H1 (cell line): ENCODE results near the gene CSF3. TPM values are rescaled to one million over a fixed set of nuclear protein-coding genes. Genes with fewer than 3 reads are reported as not detected.

Experiments
- CTCF ChIA-PET: fragments of 300-600 bp; sonication (Branson Sonifier 250); formaldehyde crosslinking; loops from one replicate; lab custom pipeline; 2021; ENCODE audit not compliant: partially characterized antibody; lab: Charles Lee
- POLR2A ChIA-PET: fragments of 300-600 bp; sonication (Branson Sonifier 250); formaldehyde crosslinking; loops from one replicate; lab custom pipeline; 2021; ENCODE audit warnings: inconsistent platforms; ENCODE audit not compliant: partially characterized antibody; lab: Charles Lee
- DNase-seq, 2 experiments: peaks; one replicate each; pipeline versions ENCODE4 v3.0.0 to v3.0.0-alpha.2; 2010 to 2022; ENCODE audit warnings: low spot score in 2 of 2, low read depth in 1 of 2, mixed read lengths in 1 of 2
- FAIRE-seq: peaks from 2 replicates; lab custom pipeline; 2011; peaks lifted over from hg19 to GRCh38; lab: Jason Lieb, UNC
- H2AFZ ChIP-seq: 2 replicates; pipeline ENCODE4 v1.8.1; 2012; ENCODE audit warnings: low read length, inconsistent platforms
- H2AK5ac ChIP-seq: 2 replicates; pipeline ENCODE4 v1.6.1; 2013; ENCODE audit warnings: low read depth, low read length
- H2BK120ac ChIP-seq: replicated peaks from 2 replicates; pipeline ENCODE3; 2013; ENCODE audit warnings: low read depth, low read length, inconsistent platforms
- H2BK12ac ChIP-seq: 2 replicates; pipeline ENCODE4 v1.6.1; 2013; ENCODE audit warnings: low read depth, low read length
- H2BK15ac ChIP-seq: 2 replicates; pipeline ENCODE4 v1.6.1; 2013; ENCODE audit warnings: low read length
- H2BK20ac ChIP-seq: 2 replicates; pipeline ENCODE4 v1.6.1; 2013; ENCODE audit warnings: low read length
- H2BK5ac ChIP-seq: 2 replicates; pipeline ENCODE4 v1.6.1; 2013; ENCODE audit warnings: low read depth, low read length
- H3K14ac ChIP-seq: 2 replicates; pipeline ENCODE4 v1.6.1; 2013; ENCODE audit warnings: inconsistent platforms; ENCODE audit not compliant: insufficient read length
- H3K18ac ChIP-seq: 2 replicates; pipeline ENCODE4 v1.6.1; 2013; ENCODE audit warnings: low read length; ENCODE audit errors: extremely low read depth
- H3K23ac ChIP-seq: 2 replicates; pipeline ENCODE4 v1.6.1; 2013; ENCODE audit warnings: inconsistent platforms; ENCODE audit not compliant: insufficient read length
- H3K23me2 ChIP-seq: 2 replicates; pipeline ENCODE4 v1.6.1; 2013; ENCODE audit warnings: low read depth, low read length
- H3K27ac ChIP-seq: 2 replicates; pipeline ENCODE4 v1.6.1; 2011; ENCODE audit warnings: low read depth, low read length, inconsistent platforms
- H3K27me3 ChIP-seq, 4 experiments: replicated peaks in 1 of 4; 1 replicate in 1 of 4; 2 replicates in 3 of 4; pipeline versions ENCODE4 v1.6.1 to v1.8.1; 2011 to 2013; ENCODE audit warnings: low read length in 3 of 4, mild to moderate bottlenecking in 3 of 4, inconsistent platforms in 2 of 4, mixed read lengths in 2 of 4, moderate library complexity in 1 of 4; ENCODE audit not compliant: control insufficient read depth in 3 of 4, insufficient read depth in 3 of 4; ENCODE audit errors: extremely low read depth in 1 of 4
- H3K36me3 ChIP-seq, 4 experiments: 2 replicates each; pipeline versions ENCODE4 v1.6.1 to v1.8.1; 2011 to 2013; ENCODE audit warnings: mild to moderate bottlenecking in 4 of 4, low read length in 3 of 4, moderate library complexity in 2 of 4, control low read depth in 1 of 4, inconsistent platforms in 1 of 4; ENCODE audit not compliant: insufficient read depth in 4 of 4, control insufficient read depth in 2 of 4
- H3K4ac ChIP-seq: replicated peaks from 2 replicates; pipeline ENCODE3; 2013; ENCODE audit warnings: low read length, low read depth, mixed read lengths, inconsistent platforms; ENCODE audit not compliant: insufficient read length
- H3K4me1 ChIP-seq, 4 experiments: replicated peaks in 1 of 4; 1 replicate in 1 of 4; 2 replicates in 3 of 4; pipeline versions ENCODE4 v1.6.1 to v1.8.1; 2011 to 2013; ENCODE audit warnings: low read length in 3 of 4, inconsistent platforms in 2 of 4, mixed read lengths in 1 of 4; ENCODE audit not compliant: insufficient read depth in 4 of 4, control insufficient read depth in 3 of 4
- H3K4me2 ChIP-seq, 2 experiments: 2 replicates each; pipeline versions ENCODE4 v1.6.1 to v1.8.1; 2011 to 2013; ENCODE audit warnings: low read depth in 2 of 2, low read length in 2 of 2, control low read depth in 1 of 2, inconsistent platforms in 1 of 2, mild to moderate bottlenecking in 1 of 2; ENCODE audit not compliant: insufficient read depth in 1 of 2
- H3K4me3 ChIP-seq, 4 experiments: fragments of 200-600, 300-600 bp in 1 of 4; sonication (generic), shearing (Covaris generic), sonication (Bioruptor Twin) in 1 of 4; 2 replicates each; pipeline versions ENCODE4 v1.5.1 to v1.8.1; 2011 to 2016; ENCODE audit warnings: low read length in 4 of 4, low read depth in 3 of 4, control low read depth in 2 of 4, inconsistent platforms in 2 of 4, mild to moderate bottlenecking in 2 of 4, mixed read lengths in 1 of 4, moderate library complexity in 1 of 4; ENCODE audit not compliant: insufficient read depth in 2 of 4; ENCODE audit errors: extremely low read depth in 1 of 4
- H3K56ac ChIP-seq: replicated peaks from 2 replicates; pipeline ENCODE3; 2013; ENCODE audit warnings: low read depth, mild to moderate bottlenecking, mixed read lengths, low read length, inconsistent platforms; ENCODE audit not compliant: insufficient read length
- H3K79me1 ChIP-seq: 2 replicates; pipeline ENCODE4 v1.6.1; 2013; ENCODE audit warnings: low read depth, low read length, control low read depth
- H3K79me2 ChIP-seq, 2 experiments: 2 replicates each; pipeline versions ENCODE4 v1.6.1 to v1.8.1; 2012 to 2013; ENCODE audit warnings: low read length in 2 of 2, mild to moderate bottlenecking in 2 of 2, inconsistent platforms in 1 of 2; ENCODE audit not compliant: insufficient read depth in 2 of 2, control insufficient read depth in 1 of 2
- H3K9ac ChIP-seq, 4 experiments: replicated peaks in 1 of 4; 1 replicate in 1 of 4; 2 replicates in 3 of 4; pipeline versions ENCODE4 v1.6.1 to v1.8.1; 2011 to 2013; ENCODE audit warnings: low read depth in 3 of 4, low read length in 3 of 4, control low read depth in 2 of 4, mild to moderate bottlenecking in 2 of 4, moderate library complexity in 2 of 4, inconsistent platforms in 1 of 4; ENCODE audit errors: extremely low read depth in 1 of 4
- H3K9me3 ChIP-seq, 2 experiments: 2 replicates each; pipeline versions ENCODE4 v1.6.1 to v1.8.1; 2012 to 2013; ENCODE audit warnings: mild to moderate bottlenecking in 2 of 2, moderate library complexity in 2 of 2, control low read depth in 1 of 2, inconsistent platforms in 1 of 2, low read depth in 1 of 2, low read length in 1 of 2, mixed read lengths in 1 of 2; ENCODE audit not compliant: insufficient read depth in 2 of 2
- H4K20me1 ChIP-seq, 2 experiments: replicated peaks in 1 of 2; 2 replicates each; pipeline versions ENCODE3 to v1.8.1; 2011 to 2013; ENCODE audit warnings: inconsistent platforms in 2 of 2, low read length in 2 of 2, mild to moderate bottlenecking in 1 of 2; ENCODE audit not compliant: insufficient read depth in 2 of 2, control insufficient read depth in 1 of 2
- H4K5ac ChIP-seq: 2 replicates; pipeline ENCODE4 v1.6.1; 2013; ENCODE audit warnings: low read length, low read depth, mixed read lengths, inconsistent platforms; ENCODE audit not compliant: insufficient read length
- H4K8ac ChIP-seq: 2 replicates; pipeline ENCODE4 v1.8.0; 2013; ENCODE audit warnings: mild to moderate bottlenecking, moderate library complexity, low read length, inconsistent platforms; ENCODE audit not compliant: insufficient read depth; ENCODE audit errors: extremely low read depth
- H4K91ac ChIP-seq: replicated peaks from 2 replicates; pipeline ENCODE3; 2013; ENCODE audit warnings: low read length, mixed read lengths, inconsistent platforms; ENCODE audit not compliant: insufficient read length
- ASH2L ChIP-seq: fragments of 200-600, 300-600 bp; sonication (generic); IDR thresholded peaks from one replicate; pipeline ENCODE4 v1.7.1; 2017; ENCODE audit warnings: low read length
- BRCA1 ChIP-seq: IDR thresholded peaks from 2 replicates; pipeline ENCODE4 v1.6.1; 2012; ENCODE audit warnings: low read depth, low read length, improper control_type of control experiment
- RAD21 ChIP-seq, 2 experiments: IDR thresholded peaks in 1 of 2; conservative IDR thresholded peaks in 1 of 2; 2 replicates each; pipeline ENCODE4 v1.6.1; 2011; ENCODE audit warnings: low read depth in 2 of 2, low read length in 2 of 2, improper control_type of control experiment in 1 of 2, inconsistent platforms in 1 of 2, mild to moderate bottlenecking in 1 of 2, moderate library complexity in 1 of 2
- SIN3A ChIP-seq, 2 experiments: IDR thresholded peaks in 1 of 2; conservative IDR thresholded peaks in 1 of 2; 2 replicates each; pipeline ENCODE4 v1.6.1; 2011 to 2012; ENCODE audit warnings: low read length in 2 of 2, improper control_type of control experiment in 1 of 2, low read depth in 1 of 2, mild to moderate bottlenecking in 1 of 2
- SP1 ChIP-seq: IDR thresholded peaks from 2 replicates; pipeline ENCODE4 v1.6.1; 2011; ENCODE audit warnings: low read depth, low read length
- SP4 ChIP-seq: IDR thresholded peaks from 2 replicates; pipeline ENCODE4 v1.6.1; 2012; ENCODE audit warnings: low read length, inconsistent platforms
- SRF ChIP-seq: IDR thresholded peaks from 2 replicates; pipeline ENCODE4 v1.6.1; 2011; ENCODE audit warnings: mild to moderate bottlenecking, low read depth, low read length, moderate library complexity
- SUZ12 ChIP-seq: fragments of 200-600 bp; sonication (generic); IDR thresholded peaks from 2 replicates; pipeline ENCODE4 v1.6.1; 2012; ENCODE audit warnings: mild to moderate bottlenecking, inconsistent platforms, low read length, moderate library complexity, mixed read lengths
- WGBS, 2 experiments: shearing (Covaris generic) in 1 of 2; methylation state at CpG; one replicate each; pipeline versions ENCODE4 v1.1.6 to v1.1.7; 2013 to 2015; ENCODE audit warnings: low lambda C conversion rate in 2 of 2, mixed read lengths in 2 of 2, inconsistent platforms in 1 of 2, low coverage in 1 of 2, missing lambda C conversion rate in 1 of 2; ENCODE audit not compliant: insufficient replicate concordance in 2 of 2, insufficient coverage in 1 of 2, insufficient read length in 1 of 2; ENCODE audit errors: extremely low coverage in 1 of 2, missing lambda C conversion rate in 1 of 2; 5-methylcytosine and 5-hydroxymethylcytosine counted together
- polyA plus RNA-seq, 7 experiments: library from polyadenylated mRNA; depleted of rRNA in 3 of 7; stranded (reverse) in 5 of 7; unstranded in 2 of 7; fragments of >200 nt in 5 of 7; fragments of 200-250 nt in 2 of 7; gene quantifications; 1 replicate in 5 of 7; 2 replicates in 1 of 7; 4 replicates in 1 of 7; pipeline versions ENCODE4 v1.2.1 to v1.2.3, GENCODE V29; 2011 to 2013; ENCODE audit warnings: missing spikeins in 2 of 7, mixed read lengths in 2 of 7
- total RNA-seq: library from RNA; stranded (reverse); fragmentation: NEBNext Ultra II Directional; extraction: Animal tissue kit (Norgen Biotek cat#: 25700); gene quantifications from 2 replicates; pipeline ENCODE4 v1.2.1, GENCODE V29; 2021
- TF ChIP-seq, protein P1 (sequence below): IDR thresholded peaks from 2 replicates; pipeline ENCODE4 v1.6.1; 2012; ENCODE audit warnings: inconsistent platforms
- TF ChIP-seq, protein P2 (sequence below): IDR thresholded peaks from 2 replicates; pipeline ENCODE4 v1.6.1; 2011; ENCODE audit warnings: low read length, improper control_type of control experiment
- TF ChIP-seq, protein P3 (sequence below): IDR thresholded peaks from 2 replicates; pipeline ENCODE4 v1.6.1; 2011; ENCODE audit warnings: low read depth, mild to moderate bottlenecking, low read length; ENCODE audit not compliant: insufficient read depth

The CSF3 gene
- total and polyA plus RNA-seq, 2 of the 8 experiments (the other 6 are each of a cell fraction or from before 2014, with no cell fraction given), result 0.03 TPM; not detected in 1

- H3K9ac ChIP-seq, result no peak overlapping the region
- H2AFZ ChIP-seq, result no peak overlapping the region
- no peaks in the 10 kb centered on the region for H3K79me1 ChIP-seq
- no peak overlapping the region for H2BK120ac ChIP-seq
- no peak overlapping the region for H2BK20ac ChIP-seq
- H4K8ac ChIP-seq, result no peak overlapping the region
- H3K18ac ChIP-seq, result no peak overlapping the region
- H2BK15ac ChIP-seq, result no peak overlapping the region
- H3K27ac ChIP-seq, result no peak overlapping the region
- FAIRE-seq (no peak), DNase-seq (no peak)
- peaks cover 12 to 29% (median 25%) of the 10 kb centered on the region in 4 experiments for H3K36me3 ChIP-seq
- no peak overlapping the region for H4K5ac ChIP-seq
- no peak overlapping the region for H3K23ac ChIP-seq
- no peak overlapping the region for H4K91ac ChIP-seq
- H3K4me3 ChIP-seq, result no peak overlapping the region
- ChIA-PET POLR2A (interaction anchor here (1.1 to 1.2 kb wide), 3 partner anchors 9 to 84 kb away, joined by 3 to 4 read pairs (median 3); no protein-coding TSS in a partner anchor), CTCF (interaction anchor here (1.0 to 29.7 kb wide), 8 partner anchors 11 to 169 kb away, joined by 3 to 876 read pairs (median 26); partner anchors contain the start of genes CSF3, MED24 and THRA)
- no peaks in the 10 kb centered on the region for H3K27me3 ChIP-seq
- no peak overlapping the region for H3K4ac ChIP-seq
- no peaks in the 10 kb centered on the region; the same call in 1 of the 2 replicates for H3K23me2 ChIP-seq
- H3K4me1 ChIP-seq, result peaks cover 0 to 17% (median 13%) of the 10 kb centered on the region in 4 experiments; a peak in 6 of 7 replicates
- H2BK12ac ChIP-seq, result no peak overlapping the region
- no peaks in the 10 kb centered on the region for H3K79me2 ChIP-seq
- no peaks in the 10 kb centered on the region for H3K9me3 ChIP-seq
- no peak overlapping the region for H2AK5ac ChIP-seq
- H3K4me2 ChIP-seq, result no peak overlapping the region
- 91% methylated on average over 19 of the region's 19 CpGs; no CpG with 5 or more reads in 1 of the 2 experiments for WGBS, 2 experiments
- H2BK5ac ChIP-seq, result no peak overlapping the region; the same call in 1 of the 2 replicates
- no peak overlapping the region for H3K14ac ChIP-seq
- H3K56ac ChIP-seq, result no peak overlapping the region
- H4K20me1 ChIP-seq, result peaks cover 0 to 2% of the 10 kb centered on the region in 2 experiments
- TF ChIP-seq RAD21 (IDR thresholded peaks at IDR 0.05 in 1 of 2, conservative IDR thresholded peaks at IDR 0.05 in 1 of 2; ENCODE audit: low read depth in 2 of 2, low read length in 2 of 2) (no peak), SP4 (no peak), ASH2L (no peak), SIN3A (conservative IDR thresholded peaks at IDR 0.05 in 1 of 2, IDR thresholded peaks at IDR 0.05 in 1 of 2; ENCODE audit: low read depth in 1 of 2, low read length in 2 of 2) (no peak), SP1 (no peak), SUZ12 (no peak), BRCA1 (no peak), SRF (no peak)
- TF ChIP-seq, protein P1, sequence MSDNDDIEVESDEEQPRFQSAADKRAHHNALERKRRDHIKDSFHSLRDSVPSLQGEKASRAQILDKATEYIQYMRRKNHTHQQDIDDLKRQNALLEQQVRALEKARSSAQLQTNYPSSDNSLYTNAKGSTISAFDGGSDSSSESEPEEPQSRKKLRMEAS, result no peak
- TF ChIP-seq, protein P2, sequence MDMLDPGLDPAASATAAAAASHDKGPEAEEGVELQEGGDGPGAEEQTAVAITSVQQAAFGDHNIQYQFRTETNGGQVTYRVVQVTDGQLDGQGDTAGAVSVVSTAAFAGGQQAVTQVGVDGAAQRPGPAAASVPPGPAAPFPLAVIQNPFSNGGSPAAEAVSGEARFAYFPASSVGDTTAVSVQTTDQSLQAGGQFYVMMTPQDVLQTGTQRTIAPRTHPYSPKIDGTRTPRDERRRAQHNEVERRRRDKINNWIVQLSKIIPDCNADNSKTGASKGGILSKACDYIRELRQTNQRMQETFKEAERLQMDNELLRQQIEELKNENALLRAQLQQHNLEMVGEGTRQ, result no peak
- TF ChIP-seq, protein P3, sequence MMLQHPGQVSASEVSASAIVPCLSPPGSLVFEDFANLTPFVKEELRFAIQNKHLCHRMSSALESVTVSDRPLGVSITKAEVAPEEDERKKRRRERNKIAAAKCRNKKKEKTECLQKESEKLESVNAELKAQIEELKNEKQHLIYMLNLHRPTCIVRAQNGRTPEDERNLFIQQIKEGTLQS, result no peak
Observed at GRCh38 chr17:40022961-40023541, 7.8 kb downstream of the CSF3 start.
